Measurements from ENCODE around the gene HMGB4. TPM values are rescaled to one million over a fixed set of nuclear protein-coding genes. Genes with fewer than 3 reads are reported as not detected.

HMGB4 gene
- polyA plus RNA-seq, 1 donor (not counting 4 experiments of a cell fraction or from before 2014, with no cell fraction given): not detected

- dilution Hi-C loops (cut with MboI; ENCODE audit: extremely low pct_ligation_motif_present, low sequenced_read_pairs): no loop called here
Observed at GRCh38 chr1:33878392-33878791, 14.5 kb downstream of the HMGB4 start.

DNA sequence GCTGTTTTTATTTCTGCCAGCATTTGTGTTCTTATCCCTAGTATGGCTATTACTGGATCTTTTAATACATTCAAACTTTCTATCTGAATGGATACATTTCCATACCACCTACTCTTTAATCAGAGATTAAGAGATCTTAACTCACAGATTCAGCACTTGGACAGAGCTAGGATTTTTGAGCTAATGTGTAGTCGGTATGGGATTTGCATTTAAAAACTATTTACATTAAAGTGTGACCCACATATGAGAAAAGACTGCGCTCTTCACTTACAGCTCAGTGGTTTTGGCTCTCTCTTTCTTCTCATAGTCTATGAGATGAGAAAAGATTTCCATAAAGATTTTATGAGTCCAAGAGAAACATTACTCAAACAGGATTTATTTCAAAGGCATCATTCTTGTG lies 16.4 kb downstream of the HMGB4 start:
- no peak overlapping the region for H3K9ac ChIP-seq (ENCODE audit: control insufficient read depth, extremely low read depth, insufficient read depth, low read length)
- no peaks in the 10 kb centered on the region for H3K79me2 ChIP-seq (ENCODE audit: control insufficient read depth, insufficient read depth, low read length)
- no peaks in the 10 kb centered on the region for H3K36me3 ChIP-seq (ENCODE audit: control insufficient read depth in 2 of 2, extremely low read depth in 1 of 2, insufficient read depth in 2 of 2, low read length in 2 of 2)
- H3K4me1 ChIP-seq (ENCODE audit: control insufficient read depth, extremely low read depth, insufficient read depth, low read length): peaks cover 10% of the 10 kb centered on the region
- no peaks in the 10 kb centered on the region for H3K9me1 ChIP-seq (ENCODE audit: control insufficient read depth, extremely low read depth, insufficient read depth, low read length)
- H4K20me1 ChIP-seq (ENCODE audit: control insufficient read depth, extremely low read depth, insufficient read depth, low read length): no peaks in the 10 kb centered on the region
- no peak overlapping the region for H3K27ac ChIP-seq (ENCODE audit: control insufficient read depth, insufficient read depth, low read length)
- H2AFZ ChIP-seq (ENCODE audit: control insufficient read depth, low read length): no peak overlapping the region
- FAIRE-seq (no peak), DNase-seq (ENCODE audit: low read depth, low spot score) (no peak)
- no peak overlapping the region for H3K4me2 ChIP-seq (ENCODE audit: control insufficient read depth, extremely low read depth, insufficient read depth, low read depth, low read length)
- no peaks in the 10 kb centered on the region for H3K27me3 ChIP-seq (ENCODE audit: control insufficient read depth, extremely low read depth, insufficient read depth, low read length)
- TF ChIP-seq, protein P1, sequence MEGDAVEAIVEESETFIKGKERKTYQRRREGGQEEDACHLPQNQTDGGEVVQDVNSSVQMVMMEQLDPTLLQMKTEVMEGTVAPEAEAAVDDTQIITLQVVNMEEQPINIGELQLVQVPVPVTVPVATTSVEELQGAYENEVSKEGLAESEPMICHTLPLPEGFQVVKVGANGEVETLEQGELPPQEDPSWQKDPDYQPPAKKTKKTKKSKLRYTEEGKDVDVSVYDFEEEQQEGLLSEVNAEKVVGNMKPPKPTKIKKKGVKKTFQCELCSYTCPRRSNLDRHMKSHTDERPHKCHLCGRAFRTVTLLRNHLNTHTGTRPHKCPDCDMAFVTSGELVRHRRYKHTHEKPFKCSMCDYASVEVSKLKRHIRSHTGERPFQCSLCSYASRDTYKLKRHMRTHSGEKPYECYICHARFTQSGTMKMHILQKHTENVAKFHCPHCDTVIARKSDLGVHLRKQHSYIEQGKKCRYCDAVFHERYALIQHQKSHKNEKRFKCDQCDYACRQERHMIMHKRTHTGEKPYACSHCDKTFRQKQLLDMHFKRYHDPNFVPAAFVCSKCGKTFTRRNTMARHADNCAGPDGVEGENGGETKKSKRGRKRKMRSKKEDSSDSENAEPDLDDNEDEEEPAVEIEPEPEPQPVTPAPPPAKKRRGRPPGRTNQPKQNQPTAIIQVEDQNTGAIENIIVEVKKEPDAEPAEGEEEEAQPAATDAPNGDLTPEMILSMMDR (optimal IDR thresholded peaks at IDR 0.05 in 1 of 3, IDR thresholded peaks at IDR 0.05 in 1 of 3, conservative IDR thresholded peaks at IDR 0.05 in 1 of 3; ENCODE audit: extremely low read depth in 1 of 3, insufficient read depth in 2 of 3, low read length in 3 of 3): no peak
- no peak for TF ChIP-seq EZH2 (IDR thresholded peaks at IDR 0.05; ENCODE audit: low read length)
- dilution Hi-C loops (cut with MboI; ENCODE audit: extremely low pct_ligation_motif_present, low sequenced_read_pairs): no loop called here
- no peak overlapping the region for H3K4me3 ChIP-seq (ENCODE audit: control insufficient read depth in 2 of 3, extremely low read depth in 1 of 3, insufficient read depth in 2 of 3, low read depth in 1 of 3, low read length in 3 of 3)
- H3K9me3 ChIP-seq (ENCODE audit: control insufficient read depth, low read depth, low read length): no peaks in the 10 kb centered on the region

More at GRCh38 chr1:33878392-33878791, 14.5 kb downstream of the HMGB4 start:
- DNase-seq (ENCODE audit: low read depth, low spot score) (no peak), FAIRE-seq (no peak)
- TF ChIP-seq, protein P1 (optimal IDR thresholded peaks at IDR 0.05 in 1 of 3, IDR thresholded peaks at IDR 0.05 in 1 of 3, conservative IDR thresholded peaks at IDR 0.05 in 1 of 3; ENCODE audit: extremely low read depth in 1 of 3, insufficient read depth in 2 of 3, low read length in 3 of 3): no peak
- no peak for TF ChIP-seq EZH2 (IDR thresholded peaks at IDR 0.05; ENCODE audit: low read length)
- no peaks in the 10 kb centered on the region for H3K36me3 ChIP-seq (ENCODE audit: control insufficient read depth in 2 of 2, extremely low read depth in 1 of 2, insufficient read depth in 2 of 2, low read length in 2 of 2)
- H3K9me1 ChIP-seq (ENCODE audit: control insufficient read depth, extremely low read depth, insufficient read depth, low read length): no peaks in the 10 kb centered on the region
- H4K20me1 ChIP-seq (ENCODE audit: control insufficient read depth, extremely low read depth, insufficient read depth, low read length): no peaks in the 10 kb centered on the region
- no peaks in the 10 kb centered on the region for H3K79me2 ChIP-seq (ENCODE audit: control insufficient read depth, insufficient read depth, low read length)
- no peak overlapping the region for H3K4me3 ChIP-seq (ENCODE audit: control insufficient read depth in 2 of 3, extremely low read depth in 1 of 3, insufficient read depth in 2 of 3, low read depth in 1 of 3, low read length in 3 of 3)
- H3K9ac ChIP-seq (ENCODE audit: control insufficient read depth, extremely low read depth, insufficient read depth, low read length): no peak overlapping the region
- H3K27me3 ChIP-seq (ENCODE audit: control insufficient read depth, extremely low read depth, insufficient read depth, low read length): no peaks in the 10 kb centered on the region
- H3K4me2 ChIP-seq (ENCODE audit: control insufficient read depth, extremely low read depth, insufficient read depth, low read depth, low read length): no peak overlapping the region
- no peak overlapping the region for H3K27ac ChIP-seq (ENCODE audit: control insufficient read depth, insufficient read depth, low read length)
- no peak overlapping the region for H2AFZ ChIP-seq (ENCODE audit: control insufficient read depth, low read length)
- peaks cover 10% of the 10 kb centered on the region for H3K4me1 ChIP-seq (ENCODE audit: control insufficient read depth, extremely low read depth, insufficient read depth, low read length)
- peaks cover 3% of the 10 kb centered on the region for H3K9me3 ChIP-seq (ENCODE audit: control insufficient read depth, low read depth, low read length)

Measured in keratinocyte (primary cell).